A549 (cell line): ENCODE measurements around the gene AQP7. TPM values are rescaled to one million over a fixed set of nuclear protein-coding genes. Genes with fewer than 3 reads are reported as not detected.

Experiments
- ATAC-seq, 2 experiments: fragments of 200-7000 bp in 1 of 2; fragments of >200 bp in 1 of 2; cut with Nextera tagmentation in 1 of 2; cut with Tn5 transposase in 1 of 2; 3 replicates each; pipeline versions ENCODE4 v1.8.0 to v1.9.1; 2018 to 2020; ENCODE audit warnings: mild to moderate bottlenecking in 1 of 2, moderate library complexity in 1 of 2
- CTCF ChIA-PET: fragments of 300-600 bp; sonication (Branson Sonifier 250); formaldehyde crosslinking; extraction: SDS; loops from one replicate; lab custom pipeline; 2021; ENCODE audit warnings: antibody characterized with exemption, inconsistent platforms; lab: Yijun Ruan, JAX
- POLR2A ChIA-PET: fragments of 350-600 bp; formaldehyde crosslinking; extraction: SDS; loops from one replicate; lab custom pipeline; 2021; ENCODE audit warnings: antibody characterized with exemption, inconsistent platforms; lab: Yijun Ruan, JAX
- DNase-seq, 2 experiments: peaks; one replicate each; pipeline versions ENCODE4 v3.0.0 to v3.0.0-alpha.2; 2011 to 2016; ENCODE audit warnings: low read depth in 1 of 2, low spot score in 1 of 2
- FAIRE-seq: peaks from 2 replicates; lab custom pipeline; 2011; peaks lifted over from hg19 to GRCh38; lab: Jason Lieb, UNC
- H3K27ac ChIP-seq, 2 experiments: fragments of >200 bp; sonication (Bioruptor Twin); formaldehyde crosslinking; 3 replicates each; pipeline ENCODE4 v1.5.1; 2016 to 2017
- H3K4me1 ChIP-seq: fragments of >200 bp; sonication (Bioruptor Twin); formaldehyde crosslinking; 3 replicates; pipeline ENCODE4 v1.6.1; 2016
- H3K4me2 ChIP-seq: fragments of >200 bp; sonication (Bioruptor Twin); formaldehyde crosslinking; 3 replicates; pipeline ENCODE4 v1.6.1; 2016
- H3K4me3 ChIP-seq: fragments of >200 bp; sonication (Bioruptor Twin); formaldehyde crosslinking; 3 replicates; pipeline ENCODE4 v1.5.1; 2016
- H3K9me3 ChIP-seq: fragments of >200 bp; sonication (Bioruptor Twin); formaldehyde crosslinking; 3 replicates; pipeline ENCODE4 v1.6.1; 2016
- CBX2 ChIP-seq: fragments of 200-600 bp; sonication (generic); IDR thresholded peaks from 2 replicates; pipeline ENCODE4 v1.6.1; 2016; ENCODE audit warnings: low read depth, mild to moderate bottlenecking, borderline replicate concordance
- CEBPB ChIP-seq, 2 experiments: fragments of >200 bp in 1 of 2; sonication (Bioruptor Twin) in 1 of 2; formaldehyde crosslinking in 1 of 2; IDR thresholded peaks; 2 replicates each; pipeline ENCODE4 v1.6.1; 2012 to 2016
- EHMT2 ChIP-seq: fragments of 200-600 bp; sonication (generic); IDR thresholded peaks from 2 replicates; pipeline ENCODE4 v1.6.1; 2016; ENCODE audit warnings: antibody characterized with exemption, low read depth, mild to moderate bottlenecking, moderate library complexity
- EP300 ChIP-seq, 2 experiments: fragments of >200 bp; sonication (Bioruptor Twin); formaldehyde crosslinking; IDR thresholded peaks; 2 replicates in 1 of 2; 3 replicates in 1 of 2; pipeline ENCODE4 v1.6.1; 2016 to 2017
- ESRRA ChIP-seq: fragments of 150-350 bp; IDR thresholded peaks from 2 replicates; pipeline ENCODE4 v1.6.1; 2014; ENCODE audit warnings: mild to moderate bottlenecking, low read length, borderline replicate concordance
- FOSB ChIP-seq: fragments of 250-450 bp; sonication (Bioruptor Pico); IDR thresholded peaks from 2 replicates; pipeline ENCODE4 v1.5.0; 2020; ENCODE audit warnings: mild to moderate bottlenecking, moderate library complexity
- FOSL2 ChIP-seq, 2 experiments: fragments of 450-650 bp in 1 of 2; fragments of >200 bp in 1 of 2; sonication (Bioruptor Twin) in 1 of 2; formaldehyde crosslinking; IDR thresholded peaks; 2 replicates each; pipeline versions ENCODE4 v1.5.0 to v1.6.1; 2016 to 2020; ENCODE audit warnings: mild to moderate bottlenecking in 1 of 2, moderate library complexity in 1 of 2
- GATA3 ChIP-seq: IDR thresholded peaks from 2 replicates; pipeline ENCODE4 v1.6.1; 2012; ENCODE audit warnings: borderline replicate concordance
- HDAC2 ChIP-seq: fragments of 200-600 bp; sonication (generic); IDR thresholded peaks from 2 replicates; pipeline ENCODE4 v1.6.1; 2016
- HOXA7 ChIP-seq: fragments of 250-450 bp; sonication (Bioruptor Pico); IDR thresholded peaks from 2 replicates; pipeline ENCODE4 v1.5.0; 2020; ENCODE audit warnings: mild to moderate bottlenecking, moderate library complexity
- HOXB13 ChIP-seq: fragments of 250-450 bp; sonication (Bioruptor Pico); IDR thresholded peaks from 2 replicates; pipeline ENCODE4 v1.5.0; 2020; ENCODE audit warnings: low read depth, mild to moderate bottlenecking, moderate library complexity
- HOXB5 ChIP-seq: fragments of 250-450 bp; sonication (Bioruptor Pico); IDR thresholded peaks from 2 replicates; pipeline ENCODE4 v1.5.0; 2020; ENCODE audit warnings: mild to moderate bottlenecking, moderate library complexity
- JUN ChIP-seq, 2 experiments: fragments of >200 bp; sonication (Bioruptor Twin); formaldehyde crosslinking; IDR thresholded peaks; 2 replicates in 1 of 2; 3 replicates in 1 of 2; pipeline ENCODE4 v1.6.1; 2016 to 2017
- KDM1A ChIP-seq: fragments of 200-600 bp; sonication (generic); IDR thresholded peaks from 2 replicates; pipeline ENCODE4 v1.6.1; 2016; ENCODE audit warnings: low read depth, mild to moderate bottlenecking
- NPAS2 ChIP-seq: fragments of 250-450 bp; sonication (Bioruptor Pico); IDR thresholded peaks from 2 replicates; pipeline ENCODE4 v1.8.0; 2022; ENCODE audit warnings: mild to moderate bottlenecking, moderate library complexity, borderline replicate concordance
- PHF8 ChIP-seq: fragments of 200-600 bp; sonication (generic); IDR thresholded peaks from 2 replicates; pipeline ENCODE4 v1.6.1; 2016; ENCODE audit warnings: low read depth, mild to moderate bottlenecking, antibody characterized with exemption, moderate library complexity, borderline replicate concordance
- POLR2A ChIP-seq: IDR thresholded peaks from 2 replicates; pipeline ENCODE4 v1.6.1; 2012; ENCODE audit warnings: mild to moderate bottlenecking, low read length
- RCOR1 ChIP-seq: fragments of 150-350 bp; IDR thresholded peaks from 2 replicates; pipeline ENCODE4 v1.6.1; 2014; ENCODE audit warnings: antibody characterized with exemption, low read length, low read depth
- RNF2 ChIP-seq: fragments of 200-600 bp; sonication (generic); IDR thresholded peaks from 2 replicates; pipeline ENCODE4 v1.6.1; 2016; ENCODE audit warnings: low read depth, mild to moderate bottlenecking, antibody characterized with exemption, moderate library complexity, borderline replicate concordance
- SMC3 ChIP-seq: fragments of >200 bp; sonication (Bioruptor Twin); formaldehyde crosslinking; IDR thresholded peaks from 3 replicates; pipeline ENCODE4 v1.6.1; 2018; ENCODE audit warnings: inconsistent platforms
- SREBF2 ChIP-seq: fragments of 450-650 bp; IDR thresholded peaks from 2 replicates; pipeline ENCODE4 v1.6.1; 2014; ENCODE audit warnings: mild to moderate bottlenecking, moderate library complexity
- WGBS: methylation state at CpG from one replicate; pipeline ENCODE4 v1.1.6; 2017; ENCODE audit errors: missing lambda C conversion rate; 5-methylcytosine and 5-hydroxymethylcytosine counted together
- polyA plus RNA-seq, 4 experiments: library from polyadenylated mRNA; depleted of rRNA in 3 of 4; stranded (reverse); fragments of >200 nt; fragmentation: RNase III in 1 of 4; extraction: RNeasy Plus Mini Kit Qiagen cat#74134 plus additional on column Dnase treatment in 1 of 4; gene quantifications; 2 replicates in 3 of 4; 3 replicates in 1 of 4; pipeline ENCODE4 v1.2.3, GENCODE V29; 2011 to 2017

AQP7 gene
- polyA plus RNA-seq, 2 of the 4 experiments (the other 2 are of a cell fraction), result 0.61 to 1.1 TPM

DNA sequence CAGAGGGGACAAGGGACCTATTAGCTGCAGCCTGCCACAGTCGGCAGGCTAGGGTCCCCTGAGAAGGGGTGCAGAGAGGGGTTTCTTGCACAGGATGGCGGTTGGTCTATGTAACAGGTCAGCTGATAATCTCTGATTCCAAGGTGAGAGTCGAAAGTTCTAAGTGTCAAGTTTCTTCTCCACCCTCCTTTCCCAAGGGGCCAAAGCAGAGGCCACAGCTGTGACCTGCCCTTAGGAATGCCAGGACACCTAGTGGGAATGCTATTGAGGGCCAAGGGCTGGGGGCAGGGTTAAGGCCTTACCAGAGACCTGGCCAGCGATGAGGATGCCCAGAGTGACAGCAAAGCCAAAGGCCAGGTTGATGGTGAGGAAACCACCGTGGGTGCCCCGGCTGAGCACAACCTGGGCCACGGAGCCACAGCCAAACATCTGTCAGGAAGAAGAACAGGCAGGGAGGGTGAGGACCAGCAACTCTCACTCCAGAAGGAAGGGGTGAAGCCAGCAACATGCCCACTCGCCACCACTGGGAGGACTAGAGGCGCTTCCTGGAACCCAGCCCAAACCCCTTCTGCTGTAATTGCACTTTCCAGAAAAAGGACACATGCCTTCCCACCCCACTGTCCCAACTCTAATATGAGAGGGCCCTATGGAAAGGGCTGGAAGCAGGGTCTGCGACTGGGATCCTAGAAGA, 41.2 kb upstream of the AQP7 start:
- TF ChIP-seq HOXA7 (no peak), ESRRA (no peak)
- Histone ChIP-seq H3K4me3 (no peak overlapping the region), H3K4me2 (peak overlapping the region; percentile 49), H3K4me1 (peaks cover 59% of the 10 kb centered on the region), H3K27ac (peak overlapping the region in 1 of 2 experiments; percentile 63; a peak in 4 of 6 replicates), H3K9me3 (no peaks in the 10 kb centered on the region)
- FAIRE-seq (no peak), ATAC-seq (no peak), DNase-seq (no peak)
- ChIA-PET POLR2A (interaction anchor here (0.6 to 0.7 kb wide), 2 partner anchors 34 to 113 kb away, joined by 3 to 5 read pairs; no protein-coding TSS in a partner anchor), CTCF (interaction anchor here (0.7 to 41.9 kb wide), 5 partner anchors 9 to 328 kb away, joined by 3 to 834 read pairs (median 28); partner anchors contain the start of genes AQP3 and NOL6)
- 84% methylated on average over 10 of the region's 10 CpGs for WGBS

DNA sequence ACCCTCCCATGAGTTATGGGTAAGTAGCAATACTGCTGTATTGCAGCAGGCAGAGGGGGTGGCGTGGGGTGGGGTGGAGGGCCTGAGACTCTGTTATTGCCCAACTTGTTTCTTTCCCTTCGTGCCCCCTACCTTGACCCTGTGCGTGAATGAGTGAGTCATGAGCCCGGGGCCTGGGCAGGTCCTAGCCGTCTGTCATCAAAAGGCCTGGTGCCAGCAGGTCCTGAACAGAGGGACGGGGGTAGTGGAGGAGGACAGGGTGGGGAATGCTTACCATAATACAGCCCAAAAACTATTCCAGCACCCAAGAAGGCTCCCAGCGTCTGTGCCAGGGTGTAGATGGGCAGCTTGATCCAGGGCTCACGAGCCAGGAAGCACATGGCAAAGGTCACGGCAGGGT, 40.7 kb upstream of the AQP7 start:
- CTCF ChIA-PET, result interaction anchor here (1.2 to 41.9 kb wide), 4 partner anchors 10 to 28 kb away, joined by 3 to 834 read pairs (median 18); partner anchors contain the start of genes AQP3 and NOL6
- peak in 1 of 2 experiments; percentile 43 for DNase-seq
- no peaks in the 10 kb centered on the region for H3K9me3 ChIP-seq
- TF ChIP-seq RNF2 (no peak), HOXB5 (CRISPR knock-in tag) (no peak), CEBPB (IDR thresholded peaks at IDR 0.05) (0 out of 4 replicates have a peak, but pooled peaks of 1 of the 2 experiments have one; percentile 25), NPAS2 (no peak), POLR2A (no peak), FOSB (CRISPR knock-in tag) (no peak), HOXA7 (no peak), CBX2 (no peak), SMC3 (no peak), FOSL2 (IDR thresholded peaks at IDR 0.05) (no peak), FOSL2 (CRISPR knock-in tag; IDR thresholded peaks at IDR 0.05) (peak; percentile 44)
- TF ChIP-seq, all 56 proteins: peak for 2
- POLR2A ChIA-PET, result interaction anchor here (0.6 kb wide), 1 partner anchor 35 kb away, joined by 3 read pairs; no protein-coding TSS in a partner anchor
- Histone ChIP-seq H3K4me3 (no peak overlapping the region), H3K4me2 (peak overlapping the region; percentile 49), H3K27ac (peak overlapping the region; percentile 32 to 63; a peak in 4 of 6 replicates), H3K4me1 (peaks cover 59% of the 10 kb centered on the region)
- 58% methylated on average over 9 of the region's 9 CpGs for WGBS
- FAIRE-seq (no peak), ATAC-seq (no peak)

DNA sequence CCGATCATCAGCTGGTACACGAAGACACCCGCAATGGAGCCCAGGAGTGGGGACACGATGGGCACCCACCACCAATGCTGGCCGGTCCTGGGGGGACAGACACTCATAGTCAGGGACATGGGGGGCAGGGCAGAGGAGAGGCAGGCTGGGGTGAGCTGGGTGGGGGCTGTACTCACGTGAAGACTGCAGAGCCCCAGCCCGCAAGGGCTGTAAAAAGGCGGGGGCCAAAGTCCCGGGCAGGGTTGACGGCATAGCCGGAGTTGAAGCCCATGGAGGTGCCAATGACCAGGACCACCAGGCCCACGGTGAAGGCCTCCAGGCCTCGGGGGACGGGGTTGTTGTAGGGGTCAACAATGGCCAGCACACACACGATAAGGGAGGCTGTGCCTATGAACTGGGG, 39.8 kb upstream of the AQP7 start:
- ATAC-seq, result no peak
- H3K4me2 ChIP-seq, result 0 out of 3 replicates have a peak overlapping the region, but pooled peaks have one; percentile 49
- no peaks in the 10 kb centered on the region for H3K9me3 ChIP-seq
- DNase-seq, result no peak
- peaks cover 53% of the 10 kb centered on the region for H3K4me1 ChIP-seq
- TF ChIP-seq JUN (IDR thresholded peaks at IDR 0.05) (no peak), EHMT2 (no peak), HOXB13 (CRISPR knock-in tag) (no peak), SREBF2 (no peak), RCOR1 (no peak), KDM1A (no peak), HDAC2 (no peak), FOSB (CRISPR knock-in tag) (no peak), HOXB5 (CRISPR knock-in tag) (no peak), GATA3 (no peak), EP300 (IDR thresholded peaks at IDR 0.05) (no peak), PHF8 (no peak), RNF2 (no peak)
- FAIRE-seq, result no peak
- H3K27ac ChIP-seq, result peak overlapping the region; percentile 32 to 63; a peak in 4 of 6 replicates
- H3K4me3 ChIP-seq, result no peak overlapping the region
- 90% methylated on average over 14 of the region's 15 CpGs for WGBS
- ChIA-PET POLR2A (no interaction called here), CTCF (interaction anchor here (0.6 to 41.9 kb wide), 8 partner anchors 9 to 178 kb away, joined by 3 to 834 read pairs (median 4); partner anchors contain the start of genes AQP3, BAG1, CHMP5 and NOL6)
